HG03565 (cell line): ENCODE data around the gene EIF5A2.
"Not testable (repeated sequence)": the region's sequence is repeated elsewhere in the genome, so short reads cannot be mapped to it uniquely, and the experiment has no call there.

Source experiments
- ATAC-seq: cut with Tn5 transposase; IDR thresholded peaks from one replicate; pipeline ENCODE4 v1.9.1; 2021; ENCODE audit warnings: mild to moderate bottlenecking, moderate library complexity; ENCODE audit not compliant: unreplicated experiment

EIF5A2 gene

GRCh38 chr3:170908235-170909116 is at the start of gene EIF5A2:
Gene EIF5A2, minus strand, starts transcription at chr3:170908637. Its CDS starts 831 bp downstream, at chr3:170907806.
- ATAC-seq, result peak; percentile 87

- ATAC-seq, result no peak
These were observed 48.2 kb upstream of the EIF5A2 start for GRCh38 chr3:170956647-170957046.

GRCh38 chr3:170953736-170954135 is 45.3 kb upstream of the EIF5A2 start:
- no peak for ATAC-seq

GRCh38 chr3:170953229-170953628 is 44.8 kb upstream of the EIF5A2 start:
- ATAC-seq, result no peak

- ATAC-seq, result no peak
These were observed 40.8 kb upstream of the EIF5A2 start for GRCh38 chr3:170949211-170949610.

- no peak for ATAC-seq
These were observed 38.8 kb upstream of the EIF5A2 start for GRCh38 chr3:170947018-170947769.

GRCh38 chr3:170942011-170942410 is 33.6 kb upstream of the EIF5A2 start:
- ATAC-seq, result no peak

- no peak for ATAC-seq
These were observed 33.1 kb upstream of the EIF5A2 start for GRCh38 chr3:170941551-170941950.

GRCh38 chr3:170933039-170933438 is 24.6 kb upstream of the EIF5A2 start:
- ATAC-seq, result not testable (repeated sequence)

GRCh38 chr3:170923553-170923952 is 15.1 kb upstream of the EIF5A2 start:
- not testable (repeated sequence) for ATAC-seq

GRCh38 chr3:170918715-170919114 is 10.3 kb upstream of the EIF5A2 start:
- ATAC-seq, result no peak

GRCh38 chr3:170914690-170915089 is 6.3 kb upstream of the EIF5A2 start:
- ATAC-seq, result no peak

GRCh38 chr3:170914212-170914611 is 5.8 kb upstream of the EIF5A2 start:
- ATAC-seq, result no peak

GRCh38 chr3:170911051-170911450 is 2.6 kb upstream of the EIF5A2 start:
- ATAC-seq, result no peak

GRCh38 chr3:170910542-170910941 is 2.1 kb upstream of the EIF5A2 start:
- no peak for ATAC-seq

- ATAC-seq, result no peak
These were observed 879 bp upstream of the EIF5A2 start for GRCh38 chr3:170909129-170909903.

- ATAC-seq, result no peak
These were observed 701 bp downstream of the EIF5A2 start for GRCh38 chr3:170907637-170908234.

- ATAC-seq, result no peak
These were observed 2.6 kb downstream of the EIF5A2 start for GRCh38 chr3:170905862-170906261.

- no peak for ATAC-seq
These were observed 5.3 kb downstream of the EIF5A2 start for GRCh38 chr3:170903123-170903522.

GRCh38 chr3:170899455-170899854 is 9.0 kb downstream of the EIF5A2 start:
- ATAC-seq, result no peak

- ATAC-seq, result no peak
These were observed 10.5 kb downstream of the EIF5A2 start for GRCh38 chr3:170897978-170898377.
